Measurements from ENCODE around the gene ENTPD7.

Gene ENTPD7

DNA sequence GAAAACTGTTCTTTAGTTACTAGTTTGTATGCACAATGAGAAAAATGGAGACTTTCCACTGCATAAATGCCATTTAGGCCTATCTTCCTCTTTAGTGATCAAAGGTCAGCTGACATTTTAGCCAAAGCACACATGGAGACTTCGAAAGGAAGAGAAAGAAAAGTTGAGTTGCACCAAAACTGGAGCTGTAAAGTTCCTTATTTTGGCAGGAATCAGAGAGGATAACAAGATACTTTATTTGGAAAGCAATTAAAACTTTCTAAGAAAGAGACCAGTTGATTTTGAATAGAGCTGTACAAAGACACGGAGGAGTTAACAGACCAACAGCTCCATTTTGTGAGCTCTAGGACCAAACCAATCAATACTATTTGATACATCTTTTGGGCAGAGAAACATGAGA, 14.2 kb downstream of the ENTPD7 start:
- H3K36me3 Mint-ChIP-seq (ENCODE audit: low read depth), result peaks cover 7% of the 10 kb centered on the region
- no peaks in the 10 kb centered on the region for H3K9me3 Mint-ChIP-seq
- H3K27me3 Mint-ChIP-seq (ENCODE audit: low read depth), result no peaks in the 10 kb centered on the region
- no peak overlapping the region for H3K27ac Mint-ChIP-seq
- H3K4me3 Mint-ChIP-seq, result no peak overlapping the region
- TF ChIP-seq, protein P1, sequence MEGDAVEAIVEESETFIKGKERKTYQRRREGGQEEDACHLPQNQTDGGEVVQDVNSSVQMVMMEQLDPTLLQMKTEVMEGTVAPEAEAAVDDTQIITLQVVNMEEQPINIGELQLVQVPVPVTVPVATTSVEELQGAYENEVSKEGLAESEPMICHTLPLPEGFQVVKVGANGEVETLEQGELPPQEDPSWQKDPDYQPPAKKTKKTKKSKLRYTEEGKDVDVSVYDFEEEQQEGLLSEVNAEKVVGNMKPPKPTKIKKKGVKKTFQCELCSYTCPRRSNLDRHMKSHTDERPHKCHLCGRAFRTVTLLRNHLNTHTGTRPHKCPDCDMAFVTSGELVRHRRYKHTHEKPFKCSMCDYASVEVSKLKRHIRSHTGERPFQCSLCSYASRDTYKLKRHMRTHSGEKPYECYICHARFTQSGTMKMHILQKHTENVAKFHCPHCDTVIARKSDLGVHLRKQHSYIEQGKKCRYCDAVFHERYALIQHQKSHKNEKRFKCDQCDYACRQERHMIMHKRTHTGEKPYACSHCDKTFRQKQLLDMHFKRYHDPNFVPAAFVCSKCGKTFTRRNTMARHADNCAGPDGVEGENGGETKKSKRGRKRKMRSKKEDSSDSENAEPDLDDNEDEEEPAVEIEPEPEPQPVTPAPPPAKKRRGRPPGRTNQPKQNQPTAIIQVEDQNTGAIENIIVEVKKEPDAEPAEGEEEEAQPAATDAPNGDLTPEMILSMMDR (IDR thresholded peaks at IDR 0.05; ENCODE audit: unreplicated experiment in 3 of 3), result no peak
- peaks cover 13% of the 10 kb centered on the region for H3K4me1 Mint-ChIP-seq

DNA sequence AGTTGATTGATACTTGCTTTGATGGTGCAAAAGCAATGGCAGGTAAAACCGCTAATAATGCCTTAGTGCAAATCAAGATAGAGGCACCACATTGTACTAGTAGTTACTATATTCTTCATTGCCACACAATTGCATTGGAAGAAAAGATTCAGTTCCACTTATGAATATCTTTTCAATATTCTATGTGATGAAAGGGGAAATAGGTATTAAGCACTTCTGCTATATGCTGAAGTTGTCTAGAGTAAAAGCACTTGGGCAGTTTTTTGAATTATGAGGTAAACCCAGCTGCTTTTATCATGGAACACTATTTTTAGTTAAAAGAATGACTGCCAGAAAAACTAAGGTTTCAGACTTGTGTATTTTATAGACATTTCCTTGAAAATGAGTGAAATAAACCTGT, 15.5 kb downstream of the ENTPD7 start:
- no peak overlapping the region for H3K4me3 Mint-ChIP-seq
- no peaks in the 10 kb centered on the region for H3K9me3 Mint-ChIP-seq
- H3K27me3 Mint-ChIP-seq (ENCODE audit: low read depth), result no peaks in the 10 kb centered on the region
- H3K36me3 Mint-ChIP-seq (ENCODE audit: low read depth), result peaks cover 10% of the 10 kb centered on the region
- H3K4me1 Mint-ChIP-seq, result peaks cover 13% of the 10 kb centered on the region
- H3K27ac Mint-ChIP-seq, result peak overlapping the region in 2 of 3 experiments; percentile 9 to 28
- TF ChIP-seq, protein P1 (IDR thresholded peaks at IDR 0.05; ENCODE audit: unreplicated experiment in 3 of 3), result no peak

DNA sequence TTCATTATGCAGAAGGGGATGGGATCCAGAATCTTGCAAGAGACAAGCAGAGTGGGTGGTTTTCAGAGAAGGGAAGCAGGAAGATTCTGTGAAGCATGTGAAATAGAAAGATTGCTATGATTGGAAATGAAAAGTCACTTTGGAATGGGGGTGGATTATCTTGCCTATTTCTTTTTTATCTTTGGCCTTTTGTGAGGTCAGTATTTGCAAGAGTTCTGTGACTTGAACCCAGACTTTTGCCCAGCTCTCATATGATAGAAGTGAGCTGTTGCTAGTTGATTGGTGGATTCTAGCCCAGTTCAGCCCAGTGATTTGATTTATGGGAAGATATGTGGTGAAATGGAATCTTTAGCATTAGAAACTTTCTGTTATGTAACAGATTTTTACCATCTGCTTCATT, 17.1 kb downstream of the ENTPD7 start:
- Mint-ChIP-seq H3K36me3 (ENCODE audit: low read depth) (peaks cover 17% of the 10 kb centered on the region), H3K9me3 (no peaks in the 10 kb centered on the region), H3K4me3 (no peak overlapping the region), H3K27me3 (ENCODE audit: low read depth) (no peaks in the 10 kb centered on the region), H3K4me1 (peaks cover 13% of the 10 kb centered on the region), H3K27ac (peak overlapping the region; percentile 9 to 39 (median 29))
- TF ChIP-seq, protein P1 (IDR thresholded peaks at IDR 0.05; ENCODE audit: unreplicated experiment in 3 of 3), result no peak

DNA sequence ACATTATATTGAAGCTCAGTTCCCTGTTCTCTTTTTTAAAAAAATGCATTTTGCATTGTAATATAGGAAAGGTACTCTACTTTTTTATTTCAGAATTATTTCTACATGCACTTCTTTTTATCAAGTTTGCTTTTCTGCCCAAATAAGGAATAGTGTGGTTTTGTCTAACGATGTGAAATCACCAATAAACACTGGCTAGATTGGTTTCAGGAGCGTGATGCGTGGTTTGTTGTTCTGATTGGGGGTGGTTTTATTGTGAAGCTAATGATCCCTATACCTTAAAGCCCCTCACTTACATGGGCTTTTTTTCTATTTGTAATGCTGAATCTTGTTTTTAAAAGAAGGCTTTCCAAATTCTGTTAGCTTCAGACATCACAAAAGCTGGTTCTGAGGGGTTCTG, 17.6 kb downstream of the ENTPD7 start:
- no peaks in the 10 kb centered on the region for H3K9me3 Mint-ChIP-seq
- H3K27me3 Mint-ChIP-seq (ENCODE audit: low read depth), result no peaks in the 10 kb centered on the region
- H3K27ac Mint-ChIP-seq, result peak overlapping the region; percentile 21 to 39 (median 29)
- TF ChIP-seq, protein P1 (IDR thresholded peaks at IDR 0.05; ENCODE audit: unreplicated experiment in 3 of 3), result no peak
- H3K4me1 Mint-ChIP-seq, result peaks cover 16% of the 10 kb centered on the region
- H3K36me3 Mint-ChIP-seq (ENCODE audit: low read depth), result peaks cover 22% of the 10 kb centered on the region
- H3K4me3 Mint-ChIP-seq, result no peak overlapping the region

DNA sequence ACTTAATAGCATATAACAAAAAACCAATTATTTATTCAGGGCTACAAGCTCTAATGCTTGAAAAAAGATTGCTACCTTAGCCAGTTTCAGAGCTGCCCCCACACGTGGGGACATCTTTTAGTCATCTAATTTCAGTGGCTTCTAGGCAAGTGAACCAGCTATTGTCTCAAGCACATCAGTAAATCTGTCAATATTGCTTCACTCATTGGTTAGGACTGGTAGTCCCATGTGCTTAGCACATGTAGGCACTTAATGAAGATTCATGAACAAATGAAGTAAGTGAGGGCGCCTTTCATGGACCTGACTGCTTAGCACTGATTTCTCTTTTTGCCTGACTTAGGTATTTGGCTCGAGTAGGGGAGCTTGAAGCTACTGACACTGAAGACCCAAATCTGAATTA, 19.6 kb downstream of the ENTPD7 start:
- Mint-ChIP-seq H3K36me3 (ENCODE audit: low read depth) (peaks cover 20% of the 10 kb centered on the region), H3K4me3 (no peak overlapping the region), H3K4me1 (peaks cover 18% of the 10 kb centered on the region), H3K27ac (no peak overlapping the region), H3K9me3 (no peaks in the 10 kb centered on the region), H3K27me3 (ENCODE audit: low read depth) (no peaks in the 10 kb centered on the region)
- TF ChIP-seq, protein P1 (IDR thresholded peaks at IDR 0.05; ENCODE audit: unreplicated experiment in 3 of 3), result no peak

DNA sequence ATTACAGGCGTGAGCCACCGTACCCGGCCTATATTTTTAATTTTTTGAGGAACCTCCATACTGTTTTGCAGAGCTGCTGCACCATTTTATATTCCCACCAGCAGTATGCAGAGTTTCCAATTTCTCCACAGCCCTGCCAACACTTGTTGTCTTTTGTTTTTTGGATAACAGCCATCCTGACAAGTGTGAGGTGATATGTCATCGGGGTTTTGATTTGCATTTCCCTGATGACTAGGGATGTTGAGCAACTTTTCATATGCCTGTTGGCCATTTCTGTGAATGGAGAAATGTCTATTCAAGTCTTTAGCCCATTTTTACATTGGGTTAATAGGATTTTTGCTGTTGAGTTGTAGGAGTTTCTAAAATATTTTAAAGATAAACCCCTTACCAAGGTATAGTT, 22.2 kb downstream of the ENTPD7 start:
- Mint-ChIP-seq H3K9me3 (no peaks in the 10 kb centered on the region), H3K27ac (peak overlapping the region; percentile 52 to 83 (median 65)), H3K4me1 (peaks cover 5% of the 10 kb centered on the region), H3K4me3 (no peak overlapping the region), H3K27me3 (ENCODE audit: low read depth) (no peaks in the 10 kb centered on the region), H3K36me3 (ENCODE audit: low read depth) (peaks cover 20% of the 10 kb centered on the region)
- TF ChIP-seq, protein P1 (IDR thresholded peaks at IDR 0.05; ENCODE audit: unreplicated experiment in 3 of 3), result no peak

Measured in nephron (organoid).